ENCODE results near the gene SUGP2.

DNA sequence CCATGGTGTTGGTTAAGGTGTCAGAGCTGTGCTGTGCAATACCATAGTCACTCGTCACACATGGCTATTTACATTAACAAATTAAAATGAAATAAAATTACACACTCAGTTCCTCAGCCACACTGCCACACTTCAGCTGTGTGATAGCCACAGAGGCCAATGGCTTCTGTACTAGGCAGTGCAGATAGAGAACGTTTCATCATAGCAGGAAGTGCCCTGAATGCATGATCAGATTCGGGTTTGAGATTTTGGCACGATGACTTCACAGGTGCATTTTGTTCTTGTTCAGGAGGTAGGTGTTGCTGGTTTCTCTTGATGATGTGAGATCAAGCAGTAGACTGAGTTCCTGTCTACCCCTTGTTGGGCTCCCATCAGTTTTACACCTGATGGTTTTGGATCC lies 6.6 kb upstream of the SUGP2 start:
- TF ChIP-seq, protein P1, sequence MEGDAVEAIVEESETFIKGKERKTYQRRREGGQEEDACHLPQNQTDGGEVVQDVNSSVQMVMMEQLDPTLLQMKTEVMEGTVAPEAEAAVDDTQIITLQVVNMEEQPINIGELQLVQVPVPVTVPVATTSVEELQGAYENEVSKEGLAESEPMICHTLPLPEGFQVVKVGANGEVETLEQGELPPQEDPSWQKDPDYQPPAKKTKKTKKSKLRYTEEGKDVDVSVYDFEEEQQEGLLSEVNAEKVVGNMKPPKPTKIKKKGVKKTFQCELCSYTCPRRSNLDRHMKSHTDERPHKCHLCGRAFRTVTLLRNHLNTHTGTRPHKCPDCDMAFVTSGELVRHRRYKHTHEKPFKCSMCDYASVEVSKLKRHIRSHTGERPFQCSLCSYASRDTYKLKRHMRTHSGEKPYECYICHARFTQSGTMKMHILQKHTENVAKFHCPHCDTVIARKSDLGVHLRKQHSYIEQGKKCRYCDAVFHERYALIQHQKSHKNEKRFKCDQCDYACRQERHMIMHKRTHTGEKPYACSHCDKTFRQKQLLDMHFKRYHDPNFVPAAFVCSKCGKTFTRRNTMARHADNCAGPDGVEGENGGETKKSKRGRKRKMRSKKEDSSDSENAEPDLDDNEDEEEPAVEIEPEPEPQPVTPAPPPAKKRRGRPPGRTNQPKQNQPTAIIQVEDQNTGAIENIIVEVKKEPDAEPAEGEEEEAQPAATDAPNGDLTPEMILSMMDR (optimal IDR thresholded peaks at IDR 0.05 in 1 of 3, IDR thresholded peaks at IDR 0.05 in 1 of 3, conservative IDR thresholded peaks at IDR 0.05 in 1 of 3; ENCODE audit: extremely low read depth in 1 of 3, insufficient read depth in 2 of 3, low read length in 3 of 3), result no peak
- TF ChIP-seq EZH2 (IDR thresholded peaks at IDR 0.05; ENCODE audit: low read length), result no peak

All from keratinocyte (primary cell).